HepG2 (cell line): ENCODE measurements around the gene KCNAB2. TPM values are rescaled to one million over a fixed set of nuclear protein-coding genes. Genes with fewer than 3 reads are reported as not detected.

Experiments
- ATAC-seq: fragments of 200-7000 bp; cut with Tn5 transposase; 3 replicates; pipeline ENCODE4 v1.9.1; 2020; ENCODE audit warnings: mild to moderate bottlenecking, moderate library complexity
- BruUV-seq: library from RNA; stranded (reverse); fragments of 400-500 nt; replicated peaks from 2 replicates; lab custom pipeline; 2021; lab: Mats Ljungman, UMichigan
- CTCF ChIA-PET: fragments of 300-600 bp; formaldehyde crosslinking; extraction: SDS; loops from one replicate; lab custom pipeline; 2021; ENCODE audit warnings: low total read pairs, inconsistent platforms, low intra/inter-chr PET ratio; lab: Yijun Ruan, JAX
- POLR2A ChIA-PET: fragments of 350-600 bp; sonication (Branson Sonifier 250); formaldehyde crosslinking; loops from one replicate; lab custom pipeline; 2020; ENCODE audit warnings: antibody characterized with exemption, inconsistent platforms; lab: Yijun Ruan, JAX
- DNase-seq: peaks from one replicate; pipeline ENCODE4 v3.0.0-alpha.2; 2015; ENCODE audit warnings: low spot score
- FAIRE-seq: peaks from 3 replicates; lab custom pipeline; 2011; peaks lifted over from hg19 to GRCh38; lab: Jason Lieb, UNC
- H2AFZ ChIP-seq: one replicate; pipeline ENCODE4 v1.6.1; 2011; ENCODE audit warnings: low read length, inconsistent platforms
- H3K27ac ChIP-seq: fragments of 300-600 bp; 3 replicates; pipeline ENCODE4 v1.8.0; 2011; ENCODE audit warnings: mixed run types, mild to moderate bottlenecking, mixed read lengths, low read length, inconsistent platforms; ENCODE audit not compliant: insufficient read depth; ENCODE audit errors: extremely low read length
- H3K27me3 ChIP-seq, 2 experiments: fragments of 200-600 bp in 1 of 2; 2 replicates in 1 of 2; 3 replicates in 1 of 2; pipeline versions ENCODE4 v1.6.0 to v1.8.0; 2011; ENCODE audit warnings: low read length in 2 of 2, mild to moderate bottlenecking in 2 of 2, moderate library complexity in 2 of 2, inconsistent platforms in 1 of 2; ENCODE audit not compliant: insufficient read depth in 2 of 2, control insufficient read depth in 1 of 2
- H3K36me3 ChIP-seq, 2 experiments: fragments of 200-600 bp in 1 of 2; replicated peaks in 1 of 2; 2 replicates in 1 of 2; 3 replicates in 1 of 2; pipeline versions ENCODE4 v1.5.1 to v1.8.0; 2011; ENCODE audit warnings: low read length in 2 of 2, inconsistent platforms in 1 of 2; ENCODE audit not compliant: insufficient read depth in 2 of 2, control insufficient read depth in 1 of 2
- H3K4me1 ChIP-seq: 2 replicates; pipeline ENCODE4 v1.5.1; 2012; ENCODE audit warnings: low read length, inconsistent platforms; ENCODE audit not compliant: insufficient read depth
- H3K4me2 ChIP-seq: 2 replicates; pipeline ENCODE4 v1.6.0; 2011; ENCODE audit warnings: low read depth, low read length, inconsistent platforms
- H3K4me3 ChIP-seq, 3 experiments: fragments of 200-600 bp in 1 of 3; sonication (generic), shearing (Covaris generic) in 1 of 3; replicated peaks in 1 of 3; 2 replicates each; pipeline ENCODE4 v1.5.1; 2011 to 2016; ENCODE audit warnings: low read length in 3 of 3, inconsistent platforms in 2 of 3, low read depth in 2 of 3, mild to moderate bottlenecking in 2 of 3, control low read depth in 1 of 3, mixed read lengths in 1 of 3; ENCODE audit not compliant: insufficient read depth in 1 of 3
- H3K79me2 ChIP-seq: one replicate; pipeline ENCODE4 v1.6.1; 2011; ENCODE audit warnings: low read length, inconsistent platforms; ENCODE audit not compliant: insufficient read depth
- H3K9ac ChIP-seq: 2 replicates; pipeline ENCODE4 v1.6.0; 2011; ENCODE audit warnings: mild to moderate bottlenecking, low read depth, low read length, inconsistent platforms; ENCODE audit not compliant: insufficient read depth
- H3K9me3 ChIP-seq: 2 replicates; pipeline ENCODE4 v1.5.1; 2012; ENCODE audit warnings: mild to moderate bottlenecking, low read length
- H4K20me1 ChIP-seq: 2 replicates; pipeline ENCODE4 v1.6.0; 2011; ENCODE audit warnings: inconsistent platforms, mild to moderate bottlenecking, low read length, moderate library complexity; ENCODE audit not compliant: insufficient read depth
- CREB1 ChIP-seq, 2 experiments: fragments of 450-650 bp in 1 of 2; IDR thresholded peaks; 2 replicates each; pipeline ENCODE4 v1.6.1; 2016 to 2017; ENCODE audit warnings: control low read depth in 1 of 2, mild to moderate bottlenecking in 1 of 2, missing compliant biosample characterization in 1 of 2, missing genetic modification characterization in 1 of 2
- DNMT1 ChIP-seq: sonication (generic); formaldehyde crosslinking; IDR thresholded peaks from 2 replicates; pipeline ENCODE4 v1.5.1; 2020; ENCODE audit warnings: mild to moderate bottlenecking, missing genetic modification reagents
- FOXP4 ChIP-seq: sonication (generic); formaldehyde crosslinking; IDR thresholded peaks from 2 replicates; pipeline ENCODE4 v1.4.0; 2020; ENCODE audit warnings: missing genetic modification reagents
- GATA4 ChIP-seq: sonication (generic); IDR thresholded peaks from 2 replicates; pipeline ENCODE4 v1.6.1; 2016; ENCODE audit warnings: antibody characterized with exemption, low read depth, borderline replicate concordance
- GTF3A ChIP-seq: sonication (generic); formaldehyde crosslinking; conservative IDR thresholded peaks from 2 replicates; pipeline ENCODE4 v1.4.0; 2020; ENCODE audit warnings: mild to moderate bottlenecking, missing genetic modification reagents
- MBD4 ChIP-seq: IDR thresholded peaks from 2 replicates; pipeline ENCODE4 v1.6.1; 2012; ENCODE audit warnings: low read length, inconsistent platforms, borderline replicate concordance
- PTBP1 ChIP-seq: fragments of 200-400 bp; formaldehyde crosslinking; IDR thresholded peaks from 2 replicates; pipeline ENCODE4 v1.6.1; 2018; ENCODE audit warnings: low read length, low read depth; ENCODE audit not compliant: poor library complexity, severe bottlenecking
- XBP1 ChIP-seq: sonication (generic); formaldehyde crosslinking; IDR thresholded peaks from 2 replicates; pipeline ENCODE4 v1.5.0; 2020; ENCODE audit warnings: missing genetic modification reagents
- ZNF12 ChIP-seq: sonication (generic); formaldehyde crosslinking; IDR thresholded peaks from 2 replicates; pipeline ENCODE4 v1.5.0; 2020; ENCODE audit warnings: missing genetic modification reagents
- ZNF24 ChIP-seq: fragments of 450-650 bp; IDR thresholded peaks from 2 replicates; pipeline ENCODE4 v1.6.1; 2017; ENCODE audit warnings: antibody characterized with exemption, mild to moderate bottlenecking
- WGBS: methylation state at CpG from one replicate; pipeline ENCODE4 v1.1.6; 2017; ENCODE audit warnings: low lambda C conversion rate; 5-methylcytosine and 5-hydroxymethylcytosine counted together
- in situ Hi-C: cut with HindIII; loops from 2 replicates; pipeline ENCODE4 v1.10.0; 2017; ENCODE audit warnings: low pct_unique_long_range_greater_than_20kb; ENCODE audit not compliant: extremely low pct_ligation_motif_present
- intact Hi-C: fragments of 100-400 bp; cut with micrococcal nuclease; formaldehyde crosslinking; loops from one replicate; pipeline ENCODE4 v1.10.0; 2022; ENCODE audit not compliant: unreplicated experiment
- polyA plus RNA-seq, 8 experiments: library from polyadenylated mRNA; depleted of rRNA in 3 of 8; stranded (reverse) in 7 of 8; unstranded in 1 of 8; fragments of >200 nt; fragmentation: Illumina TruSeq in 4 of 8; extraction: Trizol in 4 of 8; gene quantifications; 2 replicates each; pipeline versions ENCODE4 v1.2.1 to v1.2.3, GENCODE V29; 2011 to 2016; ENCODE audit warnings: low read depth in 4 of 8, missing spikeins in 1 of 8, mixed read lengths in 1 of 8; ENCODE audit not compliant: insufficient read depth in 1 of 8
- total RNA-seq, 5 experiments: library from RNA; depleted of rRNA; stranded (reverse); fragments of >200 nt; fragmentation: Illumina TruSeq; extraction: Trizol; gene quantifications; 2 replicates each; pipeline ENCODE4 v1.2.3, GENCODE V29; 2016; ENCODE audit warnings: low read depth in 1 of 5
- TF ChIP-seq, protein P1 (sequence below): IDR thresholded peaks from 2 replicates; pipeline ENCODE4 v1.6.1; 2016; ENCODE audit warnings: mild to moderate bottlenecking, missing biosample characterization, missing genetic modification reagents
- TF ChIP-seq, protein P2 (sequence below): sonication (generic); formaldehyde crosslinking; conservative IDR thresholded peaks from 2 replicates; pipeline ENCODE4 v1.8.0; 2022; ENCODE audit warnings: low read depth, missing genetic modification reagents
- TF ChIP-seq, protein P3 (sequence below): sonication (generic); formaldehyde crosslinking; IDR thresholded peaks from 2 replicates; pipeline ENCODE4 v1.4.0; 2020; ENCODE audit warnings: mild to moderate bottlenecking, missing genetic modification reagents

The KCNAB2 gene
- total and polyA plus RNA-seq, 2 of the 13 experiments (the other 11 are each of a cell fraction or from before 2014, with no cell fraction given), result 6.2 to 8.8 TPM

DNA sequence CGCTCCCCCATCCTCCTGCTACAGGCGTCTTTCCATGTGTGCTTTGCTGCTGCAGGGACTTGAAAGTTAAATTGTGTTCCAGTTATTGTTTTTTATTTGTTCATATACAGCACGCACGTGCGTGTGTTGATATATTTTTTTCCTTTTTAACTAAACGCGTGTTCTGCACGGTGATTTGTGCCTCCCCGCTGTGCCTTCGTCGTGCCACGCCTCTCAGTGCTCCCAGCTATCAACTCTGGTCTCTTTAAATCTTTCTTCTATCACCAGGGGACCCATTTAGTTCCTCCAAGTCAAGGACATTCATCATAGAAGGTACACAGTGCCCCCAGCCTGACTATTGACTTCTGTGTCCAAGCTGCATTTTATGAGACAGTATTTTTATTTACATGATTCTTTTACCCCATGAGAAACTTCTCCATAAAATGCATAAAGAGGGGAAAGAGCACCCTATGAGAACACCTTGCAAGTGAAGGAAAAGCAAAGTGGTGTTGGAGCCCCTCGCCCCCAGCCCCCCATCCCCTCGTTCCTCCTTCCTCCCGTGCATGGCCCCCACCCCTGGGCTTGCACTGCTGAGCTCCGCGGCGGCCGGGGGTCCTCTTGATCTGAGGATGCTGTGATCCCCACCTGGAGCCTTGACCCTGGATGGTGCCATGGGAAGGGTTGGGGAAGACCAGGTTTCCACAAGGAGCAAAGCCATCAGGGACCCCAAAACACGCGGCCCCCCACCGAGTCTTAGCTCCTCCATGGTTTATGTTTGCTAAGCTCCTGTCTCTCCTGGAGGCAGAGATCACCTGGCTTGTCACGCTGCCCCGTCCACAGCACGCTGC, 45.5 kb downstream of the KCNAB2 start:
- 68% methylated on average over 21 of the region's 25 CpGs for WGBS
- in situ Hi-C loops (no loop called here), intact Hi-C loops (no loop called here)
- Histone ChIP-seq H3K79me2 (no peaks in the 10 kb centered on the region), H3K27ac (no peak overlapping the region), H3K4me2 (no peak overlapping the region), H3K36me3 (no peaks in the 10 kb centered on the region), H3K4me1 (no peaks in the 10 kb centered on the region), H3K9me3 (no peaks in the 10 kb centered on the region), H3K4me3 (no peak overlapping the region), H3K27me3 (no peaks in the 10 kb centered on the region), H4K20me1 (no peaks in the 10 kb centered on the region), H2AFZ (no peak overlapping the region), H3K9ac (no peak overlapping the region)
- FAIRE-seq, result no peak
- POLR2A ChIA-PET, result no interaction called here
- no peak for DNase-seq
- TF ChIP-seq, protein P1, sequence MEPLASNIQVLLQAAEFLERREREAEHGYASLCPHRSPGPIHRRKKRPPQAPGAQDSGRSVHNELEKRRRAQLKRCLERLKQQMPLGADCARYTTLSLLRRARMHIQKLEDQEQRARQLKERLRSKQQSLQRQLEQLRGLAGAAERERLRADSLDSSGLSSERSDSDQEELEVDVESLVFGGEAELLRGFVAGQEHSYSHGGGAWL (CRISPR knock-in tag), result no peak
- TF ChIP-seq MBD4 (no peak), CREB1 (IDR thresholded peaks at IDR 0.05) (no peak), CREB1 (CRISPR knock-in tag; IDR thresholded peaks at IDR 0.05) (no peak), XBP1 (CRISPR knock-in tag) (no peak), PTBP1 (no peak), FOXP4 (no peak), ZNF12 (CRISPR knock-in tag) (no peak), GATA4 (no peak), ZNF24 (no peak), DNMT1 (CRISPR knock-in tag) (no peak), GTF3A (CRISPR knock-in tag) (no peak)
- TF ChIP-seq, protein P2, sequence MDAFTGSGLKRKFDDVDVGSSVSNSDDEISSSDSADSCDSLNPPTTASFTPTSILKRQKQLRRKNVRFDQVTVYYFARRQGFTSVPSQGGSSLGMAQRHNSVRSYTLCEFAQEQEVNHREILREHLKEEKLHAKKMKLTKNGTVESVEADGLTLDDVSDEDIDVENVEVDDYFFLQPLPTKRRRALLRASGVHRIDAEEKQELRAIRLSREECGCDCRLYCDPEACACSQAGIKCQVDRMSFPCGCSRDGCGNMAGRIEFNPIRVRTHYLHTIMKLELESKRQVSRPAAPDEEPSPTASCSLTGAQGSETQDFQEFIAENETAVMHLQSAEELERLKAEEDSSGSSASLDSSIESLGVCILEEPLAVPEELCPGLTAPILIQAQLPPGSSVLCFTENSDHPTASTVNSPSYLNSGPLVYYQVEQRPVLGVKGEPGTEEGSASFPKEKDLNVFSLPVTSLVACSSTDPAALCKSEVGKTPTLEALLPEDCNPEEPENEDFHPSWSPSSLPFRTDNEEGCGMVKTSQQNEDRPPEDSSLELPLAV (CRISPR knock-in tag), result no peak
- TF ChIP-seq, protein P3, sequence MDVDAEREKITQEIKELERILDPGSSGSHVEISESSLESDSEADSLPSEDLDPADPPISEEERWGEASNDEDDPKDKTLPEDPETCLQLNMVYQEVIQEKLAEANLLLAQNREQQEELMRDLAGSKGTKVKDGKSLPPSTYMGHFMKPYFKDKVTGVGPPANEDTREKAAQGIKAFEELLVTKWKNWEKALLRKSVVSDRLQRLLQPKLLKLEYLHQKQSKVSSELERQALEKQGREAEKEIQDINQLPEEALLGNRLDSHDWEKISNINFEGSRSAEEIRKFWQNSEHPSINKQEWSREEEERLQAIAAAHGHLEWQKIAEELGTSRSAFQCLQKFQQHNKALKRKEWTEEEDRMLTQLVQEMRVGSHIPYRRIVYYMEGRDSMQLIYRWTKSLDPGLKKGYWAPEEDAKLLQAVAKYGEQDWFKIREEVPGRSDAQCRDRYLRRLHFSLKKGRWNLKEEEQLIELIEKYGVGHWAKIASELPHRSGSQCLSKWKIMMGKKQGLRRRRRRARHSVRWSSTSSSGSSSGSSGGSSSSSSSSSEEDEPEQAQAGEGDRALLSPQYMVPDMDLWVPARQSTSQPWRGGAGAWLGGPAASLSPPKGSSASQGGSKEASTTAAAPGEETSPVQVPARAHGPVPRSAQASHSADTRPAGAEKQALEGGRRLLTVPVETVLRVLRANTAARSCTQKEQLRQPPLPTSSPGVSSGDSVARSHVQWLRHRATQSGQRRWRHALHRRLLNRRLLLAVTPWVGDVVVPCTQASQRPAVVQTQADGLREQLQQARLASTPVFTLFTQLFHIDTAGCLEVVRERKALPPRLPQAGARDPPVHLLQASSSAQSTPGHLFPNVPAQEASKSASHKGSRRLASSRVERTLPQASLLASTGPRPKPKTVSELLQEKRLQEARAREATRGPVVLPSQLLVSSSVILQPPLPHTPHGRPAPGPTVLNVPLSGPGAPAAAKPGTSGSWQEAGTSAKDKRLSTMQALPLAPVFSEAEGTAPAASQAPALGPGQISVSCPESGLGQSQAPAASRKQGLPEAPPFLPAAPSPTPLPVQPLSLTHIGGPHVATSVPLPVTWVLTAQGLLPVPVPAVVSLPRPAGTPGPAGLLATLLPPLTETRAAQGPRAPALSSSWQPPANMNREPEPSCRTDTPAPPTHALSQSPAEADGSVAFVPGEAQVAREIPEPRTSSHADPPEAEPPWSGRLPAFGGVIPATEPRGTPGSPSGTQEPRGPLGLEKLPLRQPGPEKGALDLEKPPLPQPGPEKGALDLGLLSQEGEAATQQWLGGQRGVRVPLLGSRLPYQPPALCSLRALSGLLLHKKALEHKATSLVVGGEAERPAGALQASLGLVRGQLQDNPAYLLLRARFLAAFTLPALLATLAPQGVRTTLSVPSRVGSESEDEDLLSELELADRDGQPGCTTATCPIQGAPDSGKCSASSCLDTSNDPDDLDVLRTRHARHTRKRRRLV, result no peak
- BruUV-seq, result no TSS peak
- no peak for ATAC-seq
- CTCF ChIA-PET, result no interaction called here
